GM19452 (cell line): Measurements from ENCODE around the gene RRM2.
"Not testable (repeated sequence)": the region's sequence is repeated elsewhere in the genome, so short reads cannot be mapped to it uniquely, and the experiment has no call there.

Source experiments
- ATAC-seq: cut with Tn5 transposase; IDR thresholded peaks from one replicate; pipeline ENCODE4 v1.9.1; 2021; ENCODE audit not compliant: unreplicated experiment

RRM2 gene

DNA sequence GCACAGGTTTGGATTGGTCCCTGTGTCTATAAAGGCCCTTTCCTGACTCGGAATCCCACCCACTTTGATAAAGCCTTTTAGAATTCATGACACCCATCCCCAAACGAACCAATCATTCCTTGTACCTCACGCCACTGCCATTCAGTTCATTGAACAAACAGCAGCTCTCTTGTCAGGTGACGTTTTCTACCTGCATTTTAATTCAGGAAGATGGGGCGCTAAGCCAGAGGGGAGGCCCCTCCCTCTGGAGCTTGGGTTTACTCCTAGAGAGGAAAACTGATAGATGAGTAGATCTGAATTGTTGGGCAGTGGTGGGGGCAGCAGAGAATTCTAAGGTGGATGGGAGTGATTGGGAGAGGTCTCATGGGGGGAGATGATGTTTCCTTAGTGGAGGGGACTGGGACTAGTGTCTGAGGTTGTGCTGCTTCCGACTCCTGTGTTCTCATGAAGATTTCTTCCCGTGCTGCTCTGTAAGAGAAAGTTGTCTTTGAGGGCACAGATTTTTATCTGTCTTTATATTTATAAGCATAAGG is 9.6 kb downstream of the RRM2 start:
- ATAC-seq, result no peak

DNA sequence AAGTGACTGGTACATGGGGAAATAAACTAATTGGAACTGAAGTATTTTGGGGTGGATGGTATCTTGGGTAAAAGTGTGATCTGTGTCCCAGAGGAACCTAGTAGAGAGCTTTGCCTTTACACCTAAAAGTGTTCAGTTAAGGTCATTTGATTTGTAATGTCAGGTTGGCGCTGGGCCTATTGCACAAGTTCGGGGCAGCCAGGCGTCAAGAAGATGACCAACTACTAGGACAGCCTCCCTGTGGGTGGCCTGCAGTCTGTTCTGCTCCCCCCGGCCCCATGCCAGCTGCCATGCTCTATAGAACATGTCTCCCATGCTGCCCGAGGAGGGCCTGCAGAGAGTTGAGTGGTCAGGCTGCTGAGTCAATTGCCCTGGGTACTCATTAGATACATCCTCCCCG is 10.1 kb downstream of the RRM2 start:
- no peak for ATAC-seq

DNA sequence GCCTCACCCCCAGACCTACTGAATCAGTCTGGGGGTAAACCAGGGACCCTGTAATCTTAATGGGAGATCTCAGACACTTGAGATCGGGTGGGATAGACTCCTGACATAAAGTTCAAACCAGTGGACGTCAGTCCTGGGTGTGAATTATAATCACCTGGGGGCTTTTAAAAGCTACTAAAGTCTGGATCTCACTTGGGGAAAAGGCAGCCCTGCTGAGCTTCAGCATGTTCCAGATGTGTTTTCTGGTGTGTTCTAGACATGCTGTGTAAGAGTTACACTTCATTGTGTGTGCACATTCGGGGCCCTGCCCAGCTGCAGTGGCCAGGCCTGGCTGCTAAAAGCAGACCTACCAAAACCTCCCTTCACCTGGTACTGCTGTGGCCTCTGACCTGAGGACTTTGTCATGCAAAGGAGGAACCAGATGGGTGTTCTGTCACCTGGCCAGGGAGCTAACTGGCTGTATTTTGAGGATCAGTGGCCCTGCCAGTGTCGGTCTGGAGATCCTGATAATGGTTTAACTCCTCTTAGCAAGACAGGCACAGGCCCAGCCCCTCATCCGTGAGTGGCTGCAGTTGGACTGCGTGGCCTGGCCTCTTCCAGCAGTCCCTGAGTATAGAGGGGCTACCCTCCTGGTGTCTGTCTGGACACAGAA is 10.6 kb downstream of the RRM2 start:
- no peak for ATAC-seq

DNA sequence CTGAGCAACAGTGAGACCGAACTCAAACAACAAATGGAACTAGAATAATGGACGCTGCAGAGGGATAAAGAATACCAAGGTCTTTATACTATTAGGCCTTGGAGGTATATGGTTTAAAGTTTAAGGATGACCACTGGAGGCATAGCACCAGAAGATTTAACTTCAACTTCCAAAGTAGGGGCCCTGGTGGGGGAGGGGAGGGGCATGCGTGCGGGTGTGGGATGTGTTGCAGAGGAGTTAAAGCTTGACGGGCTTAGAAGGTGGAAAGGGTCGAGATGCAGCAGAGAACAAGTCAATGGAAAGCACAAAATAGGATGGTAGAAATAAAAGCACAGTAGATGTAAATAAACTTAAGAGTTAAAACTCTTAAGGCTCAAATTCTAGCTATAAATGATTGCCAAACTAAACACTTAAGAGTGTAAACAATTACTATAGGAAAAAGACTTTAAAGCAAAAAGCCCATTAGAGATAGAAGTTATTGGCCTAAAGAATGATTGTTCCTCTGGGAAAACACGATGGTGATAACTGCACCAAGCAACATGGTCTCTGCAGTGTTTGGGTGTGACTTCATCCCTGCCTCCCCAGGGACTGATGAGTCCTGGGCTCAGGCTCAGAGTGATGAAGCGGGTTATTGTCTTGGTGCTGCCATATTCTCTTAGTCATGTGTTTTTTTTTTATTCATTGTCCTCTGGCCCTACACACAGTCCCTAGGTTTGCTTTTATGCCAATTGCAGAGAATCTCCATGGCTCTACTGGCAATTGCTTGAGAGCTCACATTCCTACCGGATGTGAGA is 13.0 kb downstream of the RRM2 start:
- ATAC-seq, result no peak

DNA sequence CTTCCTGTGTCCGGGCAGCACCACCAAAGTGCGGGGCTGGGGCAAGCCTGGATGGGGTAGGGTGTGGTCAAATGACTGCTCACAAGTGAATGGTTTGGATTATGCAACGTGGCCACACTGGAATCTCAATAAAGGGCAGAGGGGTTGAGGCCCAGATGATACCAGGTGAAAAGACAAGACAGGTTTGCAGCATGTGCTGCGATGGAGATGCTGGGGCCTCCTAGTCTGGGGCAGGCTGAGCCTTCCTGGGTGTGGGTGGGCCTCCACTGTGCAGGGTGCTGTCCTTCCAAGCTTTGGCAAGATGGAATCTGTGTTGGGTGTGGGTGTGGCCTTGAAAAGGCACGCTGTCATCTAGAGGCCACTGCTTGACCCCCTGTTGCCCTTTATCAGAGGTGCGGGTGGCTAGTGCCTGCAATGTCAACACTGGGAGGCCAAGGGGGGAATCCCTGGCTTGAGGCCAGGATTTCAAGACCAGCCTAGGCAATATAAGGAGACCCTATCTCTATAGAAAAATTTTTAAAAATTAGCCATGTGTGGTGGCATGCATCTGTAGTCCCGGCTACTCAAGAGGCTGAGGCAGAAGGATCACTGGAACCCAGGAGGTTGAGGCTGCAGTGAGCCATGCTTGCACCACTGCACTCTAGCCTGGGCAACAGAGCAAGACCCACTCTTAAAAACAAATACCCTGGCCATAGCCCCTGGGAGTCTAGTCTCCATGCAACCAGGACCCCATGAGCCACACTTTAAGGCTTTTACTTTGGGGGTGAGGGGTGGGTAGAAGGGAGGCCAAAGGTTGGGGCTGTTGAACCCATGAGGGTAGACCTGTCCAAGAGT is 13.8 kb downstream of the RRM2 start:
- ATAC-seq, result no peak

DNA sequence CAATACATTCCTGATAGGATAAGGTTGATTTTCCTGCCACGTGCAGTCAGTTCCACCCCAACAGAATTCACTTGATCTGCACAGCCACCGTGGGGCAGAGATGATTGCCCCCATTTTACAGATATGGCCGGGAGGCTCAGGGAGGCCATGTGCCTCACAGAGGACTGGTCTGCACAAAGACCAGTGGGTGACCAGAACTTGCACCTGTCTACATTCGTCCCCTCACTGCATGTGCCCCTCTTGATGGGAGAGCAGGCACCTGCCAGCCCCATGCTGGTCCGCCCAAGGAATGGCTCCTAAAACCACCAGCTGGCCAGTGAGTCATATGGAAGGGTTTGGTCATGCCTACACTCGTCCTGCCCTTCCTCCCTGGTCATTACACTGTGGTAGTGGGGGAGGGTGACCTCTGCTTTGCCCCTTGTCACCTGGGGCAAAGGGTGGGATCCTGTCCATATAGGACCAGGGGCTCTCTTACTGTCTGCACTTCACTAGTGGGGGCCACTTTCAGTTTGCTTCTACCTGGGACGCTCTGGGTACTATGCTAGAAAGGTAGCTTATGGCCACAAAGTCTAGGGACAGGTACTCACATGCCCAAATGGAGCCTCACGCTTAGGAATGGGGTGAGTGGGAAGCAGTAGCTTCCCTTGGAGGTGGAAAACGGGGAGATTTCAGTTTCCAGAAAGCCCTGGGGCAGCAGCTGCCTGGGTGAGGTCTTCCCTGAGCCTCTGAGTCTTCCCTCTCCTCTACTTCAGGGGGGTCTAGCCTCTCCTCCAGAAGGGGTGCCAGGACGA is 14.7 kb downstream of the RRM2 start:
- no peak for ATAC-seq

DNA sequence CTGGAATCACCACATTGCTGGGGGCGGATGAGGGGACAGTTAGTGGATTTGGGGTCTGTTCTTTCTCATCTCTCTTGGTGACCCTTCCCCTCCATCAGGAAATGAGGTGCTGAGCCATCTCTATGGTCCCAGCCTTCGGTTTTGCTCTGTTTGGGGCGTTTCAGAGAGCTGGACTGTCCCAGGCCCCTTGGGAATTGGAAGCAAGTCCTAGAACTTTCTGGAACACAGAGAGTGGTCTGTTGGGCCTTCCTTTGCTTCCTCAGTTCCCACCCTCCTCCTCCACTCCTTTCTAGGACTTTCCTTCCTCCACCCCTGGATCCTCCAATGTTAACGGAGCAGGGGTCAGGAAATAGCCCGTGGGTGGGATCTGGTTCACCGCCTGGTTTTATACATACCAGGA is 17.0 kb downstream of the RRM2 start:
- ATAC-seq, result no peak

DNA sequence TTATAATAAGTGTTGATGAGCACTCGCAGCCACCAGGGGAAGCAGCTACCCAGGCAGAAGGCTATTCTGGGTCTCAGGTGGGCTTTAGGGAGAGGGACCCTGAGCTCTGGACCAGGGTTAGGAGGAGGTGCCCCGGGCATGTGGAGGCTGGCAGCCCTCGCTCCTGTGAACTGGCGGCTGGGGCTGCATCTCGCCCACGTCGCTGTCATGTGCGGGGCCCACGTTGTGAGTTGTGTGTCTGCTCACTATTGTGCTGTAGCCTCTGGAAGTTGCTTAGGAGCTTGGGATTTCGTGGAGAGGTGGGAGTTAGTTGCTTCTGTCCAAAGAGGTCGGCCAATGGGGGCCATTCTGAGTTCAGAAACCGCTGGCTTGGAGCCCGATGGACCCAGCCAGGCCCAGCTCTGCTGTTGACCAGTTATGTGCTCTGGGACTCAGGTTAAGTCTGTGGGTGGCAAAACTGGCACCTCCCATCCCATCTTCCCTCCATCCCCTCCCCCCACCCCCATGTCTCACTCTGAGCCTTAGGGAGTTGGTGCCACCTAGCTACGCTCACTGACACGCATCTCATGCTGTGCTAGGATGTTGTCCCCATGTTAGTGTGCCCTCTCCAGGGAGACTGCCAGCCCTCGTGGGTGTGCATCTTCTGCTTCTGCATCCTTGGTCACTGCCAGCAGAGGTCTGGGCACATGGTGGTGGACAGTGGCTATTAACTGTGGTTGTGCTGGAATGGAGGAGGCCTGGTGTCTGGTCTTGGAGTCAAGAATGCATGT is 18.5 kb downstream of the RRM2 start:
- ATAC-seq, result no peak

DNA sequence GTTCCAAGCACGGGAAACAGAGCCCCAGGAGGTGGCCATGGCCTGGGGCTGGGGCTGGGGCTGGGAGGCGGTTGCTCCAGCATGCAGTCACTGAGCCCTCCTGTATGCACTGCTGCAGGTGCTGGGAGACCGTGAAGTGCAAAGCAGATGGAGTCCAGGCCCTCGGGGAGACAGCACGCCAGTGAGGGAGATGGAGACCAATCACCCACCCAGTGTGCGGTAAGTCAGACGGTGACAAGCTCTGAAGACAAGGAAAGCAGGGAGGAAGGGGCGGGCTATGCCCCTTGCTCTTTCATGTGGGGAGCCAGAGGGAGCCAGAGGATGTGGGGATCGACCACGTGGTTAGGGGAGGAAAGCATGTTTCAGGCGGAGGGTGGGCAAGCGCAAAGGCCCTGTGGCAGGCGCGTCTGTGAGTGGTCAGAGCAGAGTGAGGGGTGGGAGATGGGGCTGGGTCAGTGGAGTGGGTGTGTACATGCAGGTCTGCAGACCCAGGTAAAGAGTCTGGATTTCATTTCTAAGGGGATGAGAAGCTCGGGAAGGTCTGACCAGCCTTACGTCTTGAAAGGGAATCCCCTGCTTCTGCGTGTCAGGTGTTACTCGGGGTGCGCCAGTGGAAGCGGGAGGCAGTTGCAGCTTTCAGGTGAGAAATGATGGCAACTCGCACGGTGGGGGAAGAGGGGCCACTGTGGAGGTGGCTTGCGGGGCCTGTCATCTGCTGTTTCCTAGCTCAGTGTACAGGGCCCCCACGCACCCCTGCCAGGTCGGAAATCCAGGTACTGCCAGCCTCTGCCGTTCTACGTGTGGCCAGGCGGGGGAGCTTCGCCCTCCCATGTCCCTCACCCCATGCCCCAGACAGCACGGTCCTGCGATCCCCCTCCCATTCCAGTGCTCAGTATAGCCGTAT is 19.4 kb downstream of the RRM2 start:
- no peak for ATAC-seq

DNA sequence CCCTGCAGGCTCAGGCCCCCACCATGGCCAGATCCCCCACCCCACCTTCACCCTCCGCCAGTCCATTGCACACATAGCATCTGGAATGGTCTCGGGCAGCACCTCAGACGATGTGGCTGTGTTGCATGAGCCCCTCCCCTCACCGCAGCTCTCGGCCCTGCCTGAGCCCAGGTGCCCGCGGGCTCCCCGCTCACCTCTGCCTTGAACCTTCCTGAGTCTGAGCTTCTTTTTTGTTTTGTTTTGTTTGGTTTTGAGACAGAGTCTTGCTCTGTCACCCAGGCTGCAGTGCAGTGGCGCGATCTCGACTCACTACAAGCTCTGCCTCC is 20.1 kb downstream of the RRM2 start:
- ATAC-seq, result no peak

DNA sequence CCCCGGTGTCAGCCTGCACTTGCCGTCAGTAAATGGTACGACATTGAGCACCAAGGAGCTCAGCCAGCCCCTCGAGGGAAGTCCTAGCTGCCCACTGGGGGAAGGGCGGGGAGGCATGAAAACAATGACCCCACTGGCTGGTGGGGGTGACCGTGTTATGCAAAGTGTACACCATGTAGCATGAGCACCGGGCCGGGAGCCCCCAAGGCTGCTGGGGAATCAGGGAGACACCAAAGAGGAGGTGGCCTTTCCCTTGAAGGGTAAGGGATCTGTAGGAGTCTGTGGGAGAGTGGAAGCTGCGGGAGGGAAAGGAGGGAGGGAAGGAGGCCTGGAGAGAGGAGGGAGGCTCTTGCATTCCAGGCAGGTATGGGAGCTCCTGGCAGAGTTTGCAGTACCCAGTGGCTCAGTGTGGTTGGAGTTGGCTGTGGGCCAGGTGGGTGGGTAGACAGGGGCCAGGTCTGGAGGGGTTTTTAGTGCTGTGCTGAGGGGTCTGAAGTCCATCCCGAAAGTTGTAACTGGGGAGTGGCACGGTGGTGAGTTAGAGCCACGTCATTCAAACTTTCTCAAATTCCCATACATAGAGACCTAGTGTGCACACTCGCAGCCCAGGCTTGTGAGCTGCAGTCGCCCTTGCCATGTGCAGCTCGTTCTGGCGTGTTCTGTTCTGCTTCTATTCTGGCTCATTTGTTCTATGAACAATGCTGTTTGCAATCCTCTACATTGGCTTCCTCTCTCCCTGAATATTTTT is 22.4 kb downstream of the RRM2 start:
- ATAC-seq, result no peak

DNA sequence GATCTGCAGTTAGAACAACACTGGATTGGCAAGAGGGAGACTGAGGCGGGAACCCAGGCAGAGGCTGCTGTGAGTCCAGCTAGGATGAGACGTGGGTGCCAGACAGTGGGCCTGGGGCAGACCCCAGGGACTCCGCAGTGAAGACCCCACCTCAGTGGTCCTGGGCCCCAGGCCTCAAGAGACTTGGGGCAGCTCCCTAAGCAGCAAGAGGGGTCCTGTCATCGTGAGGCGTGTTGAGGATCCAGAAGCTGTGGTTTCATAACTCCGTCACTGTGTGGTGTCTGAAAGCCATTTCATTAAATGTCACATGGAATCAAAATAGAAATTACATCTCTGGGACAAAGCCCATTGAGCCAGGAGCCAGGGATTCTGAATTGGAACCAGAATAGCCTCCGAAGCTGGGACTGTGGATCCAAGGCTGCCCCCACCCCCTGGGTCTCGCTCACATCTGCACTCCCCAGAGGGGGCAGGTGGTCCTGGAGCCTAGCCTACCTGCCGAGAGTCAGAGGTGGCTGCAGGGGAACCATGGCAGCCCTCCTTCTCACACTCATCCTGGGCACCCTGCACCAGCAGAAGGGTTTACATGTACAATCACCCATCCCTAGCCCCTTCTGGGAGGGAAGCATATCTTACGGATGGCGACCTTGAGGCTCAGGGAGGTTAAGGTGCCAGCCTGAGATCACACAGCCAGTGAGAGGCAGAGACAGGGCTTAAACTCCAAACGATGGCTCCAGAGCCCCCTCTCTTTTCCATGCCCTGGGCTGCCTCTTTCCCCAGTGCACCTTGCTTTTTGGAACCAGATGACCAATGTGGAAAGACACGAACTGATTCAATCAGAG is 23.2 kb downstream of the RRM2 start:
- no peak for ATAC-seq

DNA sequence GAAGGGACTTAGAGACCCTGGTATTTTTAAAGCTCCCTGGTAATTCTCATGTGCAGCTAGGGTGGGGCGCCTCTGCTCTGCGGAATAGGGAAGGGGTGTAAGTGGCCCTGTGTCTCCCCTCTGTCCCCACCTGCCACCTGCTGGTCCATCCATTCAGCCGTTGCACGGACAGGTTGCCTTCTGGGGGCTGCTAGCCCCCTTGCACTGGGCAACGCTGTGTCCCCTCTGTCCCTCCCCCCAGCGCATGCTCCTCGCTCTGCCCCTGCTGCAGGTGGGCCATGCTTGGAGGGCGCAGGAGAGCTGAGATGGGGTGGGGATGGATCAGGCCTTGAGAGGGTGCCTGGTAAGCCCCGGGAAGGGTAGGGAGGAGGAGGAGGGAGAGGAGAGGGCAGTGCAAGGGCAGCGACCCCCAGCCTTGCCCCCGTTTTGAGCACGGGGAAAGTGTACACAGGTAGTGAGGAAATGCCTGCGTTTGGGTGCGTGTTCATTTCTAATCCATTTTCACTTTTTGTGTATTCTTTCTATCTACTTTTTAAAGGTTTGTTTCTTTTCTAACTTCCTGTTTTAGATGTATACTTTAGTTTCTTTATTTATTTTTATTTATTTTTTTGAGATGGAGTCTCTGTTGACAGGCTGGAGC is 23.9 kb downstream of the RRM2 start:
- no peak for ATAC-seq

DNA sequence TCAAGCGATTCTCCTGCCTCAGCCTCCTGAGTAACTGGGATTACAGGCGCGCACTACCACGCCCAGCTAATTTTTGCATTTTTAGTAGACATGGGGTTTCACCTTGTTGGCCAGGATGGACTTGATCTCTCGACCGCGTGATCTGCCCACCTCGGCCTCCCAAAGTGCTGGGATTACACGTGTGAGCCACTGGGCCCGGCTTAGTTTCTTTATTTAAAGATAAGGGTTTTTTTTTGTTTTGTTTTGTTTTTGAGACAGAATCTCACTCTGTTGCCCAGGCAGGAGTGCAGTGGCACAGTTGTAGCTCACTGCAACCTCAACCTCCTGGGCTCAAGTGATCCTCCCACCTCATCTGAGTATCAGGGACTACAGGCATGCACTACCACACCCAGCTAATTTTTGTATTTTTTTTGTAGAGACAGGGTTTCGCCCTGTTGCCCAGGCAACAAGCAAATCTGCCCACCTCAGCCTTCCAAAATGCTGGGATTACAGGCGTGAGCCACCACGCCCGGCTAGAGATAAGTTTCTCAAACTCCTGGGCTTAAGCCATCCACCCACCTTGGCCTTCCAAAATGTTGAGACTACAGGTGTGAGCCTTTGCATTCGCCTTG is 24.6 kb downstream of the RRM2 start:
- not testable (repeated sequence) for ATAC-seq

DNA sequence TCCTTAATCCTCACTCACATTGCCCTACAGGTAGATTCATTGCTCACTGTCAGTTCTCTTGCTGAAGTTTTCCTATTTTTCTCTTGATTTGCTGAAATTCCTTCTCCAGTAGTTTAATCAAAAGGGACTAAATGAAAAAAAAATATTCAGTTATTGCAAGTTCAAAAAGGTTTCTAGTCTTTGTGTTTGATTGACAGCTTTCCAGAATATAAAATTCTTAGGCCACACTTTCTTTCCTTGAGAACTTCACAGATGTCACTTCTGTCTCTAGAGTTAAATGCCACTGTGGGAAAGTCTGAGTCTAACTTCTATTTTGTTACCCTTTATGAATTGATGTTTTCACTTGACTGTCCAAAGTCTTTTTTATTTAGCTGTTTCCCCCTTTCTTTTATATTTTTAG is 25.7 kb downstream of the RRM2 start:
- ATAC-seq, result no peak

DNA sequence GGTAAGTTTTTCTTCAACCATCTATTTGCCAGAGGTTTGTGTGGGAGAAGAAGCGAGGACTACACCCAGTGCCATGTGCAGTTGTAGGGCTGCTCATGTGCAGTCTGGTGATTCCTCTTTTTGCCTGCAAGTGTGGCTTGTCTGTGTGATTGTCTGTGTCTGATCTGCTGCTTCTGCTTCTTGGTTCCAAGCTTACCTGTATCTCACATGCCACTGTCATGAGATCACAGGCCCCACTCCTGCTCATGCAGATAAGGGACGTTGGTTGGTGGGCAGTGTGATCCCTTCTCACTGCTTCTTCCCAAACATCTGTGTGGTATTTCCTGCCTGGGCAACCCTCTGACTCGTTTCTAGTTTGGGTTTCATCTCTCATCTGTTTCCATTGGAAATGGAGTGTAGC is 27.1 kb downstream of the RRM2 start:
- no peak for ATAC-seq

DNA sequence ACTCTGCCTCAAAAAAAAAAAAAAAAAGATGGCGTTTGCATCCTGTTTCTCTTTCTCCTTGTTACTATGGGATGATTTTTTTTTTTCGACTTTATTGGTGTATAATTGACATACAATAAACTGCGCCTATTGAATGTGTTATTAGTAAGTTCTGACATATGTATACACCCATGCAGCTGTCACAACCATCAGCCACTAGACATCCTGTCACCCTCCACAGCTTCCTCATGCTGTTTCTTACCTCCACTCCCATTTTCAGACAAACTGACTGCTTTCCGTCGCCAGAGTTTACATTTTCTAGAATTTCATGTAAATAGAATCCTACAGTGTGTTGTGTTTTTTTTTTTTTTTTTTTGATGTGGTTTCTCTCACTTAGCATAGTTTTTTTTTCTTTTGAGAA is 27.9 kb downstream of the RRM2 start:
- no peak for ATAC-seq
